ENCODE measurements around the gene EPHA10. TPM values are rescaled to one million over a fixed set of nuclear protein-coding genes. Genes with fewer than 3 reads are reported as not detected.
"Not testable (repeated sequence)": the region's sequence is repeated elsewhere in the genome, so short reads cannot be mapped to it uniquely, and the experiment has no call there.

Gene EPHA10
- total and polyA plus RNA-seq, 2 experiments from 2014 or later = not detected

DNA sequence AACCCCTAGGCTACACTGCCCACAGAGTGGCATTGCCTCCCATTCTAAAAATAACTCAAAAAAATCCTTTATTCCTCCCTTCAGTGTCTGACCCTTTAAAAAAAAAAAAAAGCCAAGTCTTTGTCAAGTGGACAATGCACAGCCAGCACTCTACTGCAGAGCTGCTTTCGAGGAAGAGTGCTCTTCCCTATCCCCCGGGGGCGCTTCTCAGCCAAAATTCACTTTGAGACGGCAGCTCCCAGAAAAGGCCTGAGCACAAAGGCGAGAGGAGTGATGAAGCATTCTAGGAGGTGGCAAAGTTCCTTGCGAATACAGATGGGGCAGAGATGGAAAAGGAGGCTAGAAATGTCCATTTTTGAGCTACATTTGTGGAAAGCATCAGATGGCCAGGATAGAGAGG is 23.3 kb downstream of the EPHA10 start:
- no peak overlapping the region for H3K9ac ChIP-seq
- H3K79me2 ChIP-seq (ENCODE audit: insufficient read depth) = no peaks in the 10 kb centered on the region
- 14 to 15% methylated on average over 6 of the region's 6 CpGs for whole genome bisulfite sequencing, 2 experiments (ENCODE audit: low coverage in 1 of 2, low lambda C conversion rate in 2 of 2, missing lambda C conversion rate in 2 of 2)
- H3K27ac ChIP-seq = no peak overlapping the region
- no peaks in the 10 kb centered on the region for H3K9me2 ChIP-seq (ENCODE audit: insufficient read depth)
- peaks cover 8% of the 10 kb centered on the region; the same call in 1 of the 2 replicates for H3K27me3 ChIP-seq (replicated peaks; ENCODE audit: insufficient read depth)
- H3F3A ChIP-seq (ENCODE audit: insufficient read depth) = no peaks in the 10 kb centered on the region
- H3K4me1 ChIP-seq (ENCODE audit: insufficient read depth) = no peaks in the 10 kb centered on the region
- no peak overlapping the region for H2AFZ ChIP-seq
- DNase-seq = no peak
- in situ Hi-C loops (cut with MboI) = no loop called here
- H3K4me2 ChIP-seq (ENCODE audit: unreplicated experiment) = no peak overlapping the region
- no peaks in the 10 kb centered on the region for H3K36me3 ChIP-seq (ENCODE audit: low read depth)
- H3K4me3 ChIP-seq = no peak overlapping the region
- H3K9me3 ChIP-seq (ENCODE audit: low read depth) = no peaks in the 10 kb centered on the region
- H4K20me1 ChIP-seq (ENCODE audit: insufficient read depth) = no peaks in the 10 kb centered on the region
- TF ChIP-seq EZH2phosphoT487 (IDR thresholded peaks at IDR 0.05; ENCODE audit: insufficient read depth, low read depth) = no peak
- no peak for TF ChIP-seq EZH2 (IDR thresholded peaks at IDR 0.05; ENCODE audit: insufficient read depth, poor library complexity, severe bottlenecking)

DNA sequence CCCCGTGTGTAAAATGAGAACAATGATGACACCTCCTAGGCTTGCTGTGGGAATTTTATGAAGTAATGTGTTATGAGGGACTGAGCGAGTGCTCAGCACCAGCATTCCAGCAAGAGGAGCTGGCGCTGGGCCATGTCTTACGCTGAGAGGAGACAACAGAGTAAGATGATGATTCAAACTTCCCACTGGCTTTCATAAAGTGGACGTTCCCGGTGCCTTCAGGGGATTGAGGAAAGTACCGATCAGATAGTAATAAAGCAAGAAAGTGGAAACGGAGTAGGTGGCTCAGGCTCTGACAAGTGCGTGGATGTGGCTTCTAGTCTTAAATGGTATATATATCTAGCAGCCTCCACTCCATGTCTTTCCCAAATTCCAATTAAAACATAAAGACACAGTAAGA is 23.8 kb downstream of the EPHA10 start:
- no peaks in the 10 kb centered on the region for H3K9me3 ChIP-seq (ENCODE audit: low read depth)
- no peaks in the 10 kb centered on the region for H3K9me2 ChIP-seq (ENCODE audit: insufficient read depth)
- TF ChIP-seq EZH2phosphoT487 (IDR thresholded peaks at IDR 0.05; ENCODE audit: insufficient read depth, low read depth) (no peak), EZH2 (IDR thresholded peaks at IDR 0.05; ENCODE audit: insufficient read depth, poor library complexity, severe bottlenecking) (no peak)
- H3K27me3 ChIP-seq (replicated peaks; ENCODE audit: insufficient read depth) = peaks cover 8% of the 10 kb centered on the region; the same call in 1 of the 2 replicates
- no peak overlapping the region for H3K4me3 ChIP-seq
- H3K27ac ChIP-seq = no peak overlapping the region
- H3K4me2 ChIP-seq (ENCODE audit: unreplicated experiment) = no peak overlapping the region
- no peaks in the 10 kb centered on the region for H3K79me2 ChIP-seq (ENCODE audit: insufficient read depth)
- no peak overlapping the region for H3K9ac ChIP-seq
- no peaks in the 10 kb centered on the region for H3F3A ChIP-seq (ENCODE audit: insufficient read depth)
- 35 to 40% methylated on average over 9 of the region's 9 CpGs for WGBS, 2 experiments (ENCODE audit: low coverage in 1 of 2, low lambda C conversion rate in 2 of 2, missing lambda C conversion rate in 2 of 2)
- H3K36me3 ChIP-seq (ENCODE audit: low read depth) = no peaks in the 10 kb centered on the region
- peak; percentile 70 for DNase-seq
- no peak overlapping the region for H2AFZ ChIP-seq
- in situ Hi-C loops (cut with MboI) = no loop called here
- H4K20me1 ChIP-seq (ENCODE audit: insufficient read depth) = no peaks in the 10 kb centered on the region
- H3K4me1 ChIP-seq (ENCODE audit: insufficient read depth) = no peaks in the 10 kb centered on the region

DNA sequence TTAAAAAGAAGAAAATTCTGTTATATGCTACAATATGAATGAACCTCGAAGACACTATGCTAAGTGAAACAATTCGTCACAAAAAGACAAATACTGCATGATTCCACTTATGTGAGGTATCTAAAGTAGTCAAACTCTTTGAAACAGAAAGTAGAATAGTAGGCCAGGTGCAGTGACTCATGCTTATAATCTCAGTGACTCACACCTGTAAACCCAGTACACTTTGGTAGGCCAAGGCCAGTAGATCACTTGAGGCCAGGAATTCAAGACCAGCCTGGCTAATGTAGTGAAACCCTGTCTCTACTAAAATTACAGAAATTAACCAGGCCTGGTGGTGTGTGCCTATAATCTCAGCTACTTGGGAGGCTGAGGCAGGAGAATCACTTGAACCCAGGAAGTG is 25.7 kb downstream of the EPHA10 start:
- Histone ChIP-seq H2AFZ (no peak overlapping the region), H3K4me1 (ENCODE audit: insufficient read depth) (no peaks in the 10 kb centered on the region), H3K36me3 (ENCODE audit: low read depth) (no peaks in the 10 kb centered on the region), H3K27me3 (replicated peaks; ENCODE audit: insufficient read depth) (peaks cover 9% of the 10 kb centered on the region; the same call in 1 of the 2 replicates), H3K27ac (no peak overlapping the region), H3K9me2 (ENCODE audit: insufficient read depth) (no peaks in the 10 kb centered on the region), H3K4me2 (ENCODE audit: unreplicated experiment) (no peak overlapping the region), H3K79me2 (ENCODE audit: insufficient read depth) (no peaks in the 10 kb centered on the region), H3F3A (ENCODE audit: insufficient read depth) (no peaks in the 10 kb centered on the region), H3K4me3 (no peak overlapping the region), H4K20me1 (ENCODE audit: insufficient read depth) (no peaks in the 10 kb centered on the region), H3K9ac (no peak overlapping the region), H3K9me3 (ENCODE audit: low read depth) (no peaks in the 10 kb centered on the region)
- 69 to 73% methylated on average over 2 of the region's 2 CpGs for WGBS, 2 experiments (ENCODE audit: low coverage in 1 of 2, low lambda C conversion rate in 2 of 2, missing lambda C conversion rate in 2 of 2)
- DNase-seq = no peak
- TF ChIP-seq EZH2phosphoT487 (IDR thresholded peaks at IDR 0.05; ENCODE audit: insufficient read depth, low read depth) (no peak), EZH2 (IDR thresholded peaks at IDR 0.05; ENCODE audit: insufficient read depth, poor library complexity, severe bottlenecking) (no peak)
- in situ Hi-C loops (cut with MboI) = no loop called here

DNA sequence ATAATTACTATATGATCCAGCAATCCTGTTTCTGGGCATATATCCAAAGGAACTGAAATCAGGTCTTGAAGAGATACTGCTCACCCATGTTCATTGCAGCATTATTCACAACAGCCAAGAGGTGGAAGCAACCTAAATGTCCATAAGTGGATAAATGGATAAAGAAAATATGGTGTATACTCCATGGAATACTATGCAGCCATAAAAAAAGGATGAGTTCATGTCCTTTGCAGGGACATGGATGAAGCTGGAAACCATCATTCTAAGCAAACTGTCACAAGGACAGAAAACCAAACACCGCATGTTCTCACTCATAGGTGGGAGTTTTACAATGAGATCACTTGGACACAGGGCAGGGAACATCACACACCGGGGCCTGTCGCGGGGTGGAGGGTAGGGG is 26.3 kb downstream of the EPHA10 start:
- H3K9me2 ChIP-seq (ENCODE audit: insufficient read depth); H3K4me1 ChIP-seq (ENCODE audit: insufficient read depth); H3K79me2 ChIP-seq (ENCODE audit: insufficient read depth); H4K20me1 ChIP-seq (ENCODE audit: insufficient read depth); H3K4me2 ChIP-seq (ENCODE audit: unreplicated experiment); H3F3A ChIP-seq (ENCODE audit: insufficient read depth); H3K36me3 ChIP-seq (ENCODE audit: low read depth); H3K27ac ChIP-seq; H3K9me3 ChIP-seq (ENCODE audit: low read depth); H3K4me3 ChIP-seq; H3K9ac ChIP-seq; in situ Hi-C loops (cut with MboI); H2AFZ ChIP-seq; DNase-seq: not testable (repeated sequence)
- 63 to 70% methylated on average over 4 of the region's 4 CpGs for WGBS, 2 experiments (ENCODE audit: low coverage in 1 of 2, low lambda C conversion rate in 2 of 2, missing lambda C conversion rate in 2 of 2)
- H3K27me3 ChIP-seq (replicated peaks; ENCODE audit: insufficient read depth) = peaks cover 13% of the 10 kb centered on the region; the same call in 1 of the 2 replicates

DNA sequence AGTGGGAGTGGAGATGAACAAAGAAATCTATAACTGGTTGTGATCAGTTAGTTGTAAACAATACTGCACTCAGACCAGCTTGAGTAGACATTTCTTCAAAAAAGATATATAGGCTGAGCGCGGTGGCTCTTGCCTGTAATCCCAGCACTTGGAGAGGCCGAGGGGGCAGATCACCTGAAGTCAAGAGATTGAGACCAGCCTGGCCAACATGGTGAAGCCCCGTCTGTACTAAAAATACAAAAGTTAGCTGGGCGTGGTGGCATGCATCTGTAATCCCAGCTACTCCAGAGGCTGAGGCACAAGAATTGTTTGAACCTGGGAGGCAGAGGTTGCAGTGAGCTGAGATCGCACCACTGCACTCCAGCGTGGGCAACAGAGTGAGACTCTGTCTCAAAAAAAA is 26.9 kb downstream of the EPHA10 start:
- H3K9me2 ChIP-seq (ENCODE audit: insufficient read depth); H3K79me2 ChIP-seq (ENCODE audit: insufficient read depth); DNase-seq; H3K27ac ChIP-seq; H3K9ac ChIP-seq; H3K4me3 ChIP-seq; H3K36me3 ChIP-seq (ENCODE audit: low read depth); H3F3A ChIP-seq (ENCODE audit: insufficient read depth); H4K20me1 ChIP-seq (ENCODE audit: insufficient read depth); H3K4me2 ChIP-seq (ENCODE audit: unreplicated experiment); in situ Hi-C loops (cut with MboI); H3K9me3 ChIP-seq (ENCODE audit: low read depth); H2AFZ ChIP-seq; H3K4me1 ChIP-seq (ENCODE audit: insufficient read depth); H3K27me3 ChIP-seq (replicated peaks; ENCODE audit: insufficient read depth): not testable (repeated sequence)
- 57 to 58% methylated on average over 7 of the region's 7 CpGs for WGBS, 2 experiments (ENCODE audit: low coverage in 1 of 2, low lambda C conversion rate in 2 of 2, missing lambda C conversion rate in 2 of 2)
